Amniotic stem cell (primary cell): ENCODE data around the gene CASD1.

Experiments used
- DNase-seq: peaks from one replicate; lab custom pipeline; 2025; lab: John Stamatoyannopoulos, UW

The CASD1 gene

DNA sequence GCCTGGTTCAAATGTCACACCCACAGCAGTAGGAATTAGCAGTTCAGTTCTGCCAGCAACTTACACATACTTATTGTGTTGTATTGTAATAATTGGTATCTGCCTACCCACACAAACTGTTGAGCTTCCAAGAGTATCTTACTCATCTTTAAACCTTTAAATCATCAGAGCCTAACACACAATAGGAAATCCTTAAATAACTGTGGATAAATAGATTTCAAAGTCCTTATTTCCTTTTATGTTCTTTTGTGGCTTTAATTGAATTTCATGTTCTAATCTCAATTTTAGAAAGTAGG lies 3.9 kb downstream of the CASD1 start:
- no peak for DNase-seq

DNA sequence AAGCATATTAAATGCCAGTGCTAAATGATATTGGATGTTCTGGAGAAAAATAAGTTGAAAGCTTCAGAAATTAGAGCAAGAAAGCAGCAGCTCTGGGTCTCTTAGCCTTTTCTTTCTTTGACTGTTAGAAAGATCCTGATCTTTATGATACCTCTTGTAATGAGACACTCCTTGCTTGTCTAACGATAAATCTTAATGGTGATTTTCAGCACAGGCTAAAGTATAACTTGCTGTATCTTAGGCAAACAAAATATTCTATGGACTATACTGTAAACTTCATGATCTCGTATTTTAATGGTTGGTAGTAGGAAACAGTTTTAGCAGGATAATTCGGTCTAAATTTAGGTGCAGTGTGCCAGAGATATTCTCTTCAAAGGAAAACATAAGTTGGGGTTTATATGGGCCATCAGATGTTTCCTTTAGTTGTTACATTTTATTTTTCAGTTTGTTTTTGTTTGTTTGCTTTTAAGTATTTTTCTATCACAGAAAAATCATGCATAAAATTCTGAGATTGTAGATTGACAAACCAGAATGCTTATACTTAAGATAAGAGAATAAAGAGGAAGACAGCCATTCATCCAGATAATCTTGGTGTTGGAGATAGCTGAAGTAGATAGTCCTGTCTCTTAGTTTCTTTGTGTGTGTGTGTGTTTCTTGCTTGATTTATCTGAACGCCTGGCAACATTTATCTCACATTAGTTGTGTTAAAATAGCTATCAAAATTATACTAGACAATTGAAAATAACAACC lies 4.7 kb downstream of the CASD1 start:
- no peak for DNase-seq

DNA sequence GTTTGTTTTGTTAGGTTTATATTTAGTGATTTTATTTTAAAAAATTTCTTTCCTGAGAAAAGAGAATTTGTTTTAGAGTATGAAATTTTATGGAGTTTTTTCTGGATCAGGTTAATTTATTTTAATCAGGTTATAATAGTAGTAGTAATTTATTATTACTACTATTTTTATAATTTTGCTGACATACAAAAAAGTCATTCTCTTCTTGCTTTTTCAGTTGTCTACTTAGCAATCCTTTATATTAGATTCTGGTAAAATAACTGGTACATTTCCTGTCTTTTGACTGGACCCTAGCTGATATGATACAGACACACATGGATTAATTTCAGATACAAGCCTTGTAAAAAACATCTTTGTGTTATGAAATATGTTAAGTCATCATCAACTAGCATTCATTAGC lies 5.3 kb downstream of the CASD1 start:
- no peak for DNase-seq

DNA sequence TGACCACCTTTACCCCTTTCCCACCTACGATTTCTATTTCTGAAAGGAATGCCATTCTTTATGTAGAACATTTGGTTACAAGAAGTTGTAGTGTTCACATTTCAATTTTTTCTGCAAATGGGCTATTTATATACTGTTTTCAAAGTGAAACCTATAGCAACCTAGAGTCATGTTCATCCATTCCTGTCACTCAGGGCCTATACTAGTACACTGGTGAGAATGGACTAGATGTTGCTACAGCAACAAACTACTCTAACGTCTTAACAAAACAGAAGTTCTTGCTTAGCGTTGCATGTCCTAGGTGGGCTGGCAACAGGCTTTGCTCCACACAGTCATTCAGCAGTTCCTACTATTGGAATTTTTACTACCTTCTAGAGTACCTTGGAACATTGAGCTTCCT lies 16.3 kb downstream of the CASD1 start:
- no peak for DNase-seq

DNA sequence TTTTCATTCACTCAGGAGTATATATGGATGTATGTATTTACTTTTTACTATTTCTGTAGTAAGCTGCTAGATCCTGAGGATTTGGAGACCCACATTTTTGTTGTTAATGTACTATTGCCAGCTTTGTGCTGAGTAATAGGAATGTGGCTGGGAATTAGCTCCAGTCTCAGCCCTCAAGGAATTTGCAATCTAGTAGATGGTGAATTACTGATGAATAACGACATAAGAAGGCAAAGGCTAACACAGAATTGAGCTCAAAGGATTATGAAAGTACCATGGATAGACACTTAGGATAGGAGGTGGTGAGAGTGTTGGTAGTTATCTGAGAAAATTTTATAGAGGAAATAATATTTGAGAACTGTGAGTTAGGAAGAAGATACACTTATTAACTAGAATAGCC lies 19.9 kb downstream of the CASD1 start:
- DNase-seq: no peak

DNA sequence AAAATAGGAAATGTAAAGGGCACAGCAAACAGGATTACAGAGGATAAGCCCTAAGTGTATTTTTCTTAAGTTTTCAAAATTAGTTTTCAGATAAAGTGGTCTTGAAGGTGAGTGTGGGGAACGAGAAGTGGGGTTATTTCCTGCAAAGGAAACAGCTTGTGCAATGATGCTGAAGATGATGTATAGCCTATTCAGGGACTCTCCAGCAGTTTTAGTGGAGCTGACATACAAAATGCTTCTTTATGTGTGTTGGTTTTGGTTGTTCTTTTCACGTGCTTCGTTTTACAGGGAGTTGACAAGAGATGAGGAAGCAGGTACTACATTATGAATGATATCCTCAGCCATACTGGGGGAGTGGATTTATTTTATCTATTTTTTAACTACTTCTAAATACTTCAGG lies 20.5 kb downstream of the CASD1 start:
- no peak for DNase-seq

DNA sequence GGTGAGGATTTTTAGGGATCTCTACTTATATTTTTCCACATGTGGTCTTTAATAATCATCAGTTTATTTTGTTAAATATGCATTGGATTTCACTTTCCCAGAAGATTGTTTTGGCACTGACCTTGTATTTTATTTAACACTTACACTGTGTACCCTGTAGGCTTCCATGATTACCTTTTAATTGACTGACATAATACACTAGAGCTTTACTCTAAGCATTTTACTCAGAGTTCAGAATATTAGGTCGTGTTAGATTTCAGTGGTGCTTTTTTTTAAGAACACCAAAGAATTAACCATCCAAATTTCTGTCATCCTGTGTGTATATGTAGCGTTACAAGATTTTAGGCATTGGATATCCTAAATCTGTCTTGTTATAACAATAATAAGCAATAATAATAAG lies 23.1 kb downstream of the CASD1 start:
- no peak for DNase-seq

DNA sequence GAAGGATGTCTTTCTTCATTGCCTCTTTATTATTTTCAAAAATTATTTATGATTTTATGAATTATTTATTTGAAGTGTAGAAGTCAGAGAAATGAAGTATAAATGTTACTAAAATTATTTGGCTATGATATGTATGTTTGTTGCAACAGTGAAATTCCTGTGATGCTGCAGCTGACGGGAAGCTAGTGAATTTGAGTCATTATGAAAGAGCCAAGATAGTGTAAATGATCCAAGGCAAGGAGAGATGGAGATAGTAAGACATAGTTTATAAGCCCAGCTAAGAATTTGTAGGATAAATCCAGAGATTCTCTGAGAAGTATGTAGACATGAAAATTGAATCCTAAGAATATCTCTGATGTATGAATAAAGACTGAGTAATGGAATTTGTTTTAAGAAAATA lies 30.8 kb downstream of the CASD1 start:
- DNase-seq: no peak

DNA sequence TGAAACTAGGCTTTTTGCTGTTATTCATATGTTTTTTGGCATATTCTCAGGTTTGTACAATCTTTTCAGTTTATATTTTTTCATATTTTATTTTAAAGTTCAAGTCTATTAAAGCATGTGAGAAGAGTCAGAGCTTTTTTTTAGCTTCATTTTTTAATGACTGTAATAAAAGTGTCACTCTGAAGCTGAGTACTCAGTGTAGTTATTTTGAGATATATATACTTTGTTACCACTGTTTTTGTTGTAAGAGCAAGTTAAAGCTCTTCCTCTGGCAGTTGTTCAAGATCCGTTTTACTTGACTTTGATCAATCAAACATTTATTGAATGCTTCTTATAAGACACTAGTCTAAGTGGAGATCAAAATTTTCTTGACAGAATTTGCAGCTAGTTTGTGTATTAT lies 37.5 kb downstream of the CASD1 start:
- no peak for DNase-seq

DNA sequence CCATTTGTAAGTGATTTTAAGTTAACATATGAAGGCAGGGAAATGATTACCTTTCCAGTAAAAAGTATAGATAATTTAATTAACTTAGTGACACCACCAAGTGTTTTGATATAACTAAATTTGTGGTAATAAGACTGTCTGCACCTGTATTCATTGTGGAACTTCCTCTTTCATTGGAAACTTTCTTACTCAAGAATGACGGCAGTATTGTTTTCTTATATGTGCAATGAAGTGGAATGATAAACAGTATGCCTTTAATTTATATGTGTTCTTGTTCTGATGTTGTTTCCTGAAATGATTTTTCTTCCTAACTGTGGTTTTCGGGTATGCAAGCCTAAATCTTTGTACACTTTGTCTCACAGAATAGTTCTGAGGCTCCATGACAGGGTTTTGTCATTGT lies 46.4 kb downstream of the CASD1 start:
- DNase-seq: no peak

DNA sequence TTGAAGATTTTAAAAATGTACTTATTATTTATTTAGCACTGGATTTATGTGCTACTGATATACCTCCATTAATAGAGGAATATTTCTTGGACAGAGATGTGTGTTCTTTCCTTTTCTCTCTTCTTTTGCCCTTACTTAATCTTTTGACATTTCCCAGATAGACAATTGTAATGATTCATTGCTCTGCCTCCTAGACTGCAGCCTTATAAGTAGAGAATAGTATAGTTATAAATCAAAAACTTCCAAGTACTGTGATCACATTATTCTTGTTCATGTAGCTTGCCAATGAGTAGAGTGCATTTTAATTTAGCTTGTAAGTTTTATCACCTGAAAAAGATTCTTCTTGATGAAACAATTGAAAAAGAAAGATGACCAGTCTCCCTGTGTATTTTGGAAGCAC lies 47.6 kb downstream of the CASD1 start:
- no peak for DNase-seq

DNA sequence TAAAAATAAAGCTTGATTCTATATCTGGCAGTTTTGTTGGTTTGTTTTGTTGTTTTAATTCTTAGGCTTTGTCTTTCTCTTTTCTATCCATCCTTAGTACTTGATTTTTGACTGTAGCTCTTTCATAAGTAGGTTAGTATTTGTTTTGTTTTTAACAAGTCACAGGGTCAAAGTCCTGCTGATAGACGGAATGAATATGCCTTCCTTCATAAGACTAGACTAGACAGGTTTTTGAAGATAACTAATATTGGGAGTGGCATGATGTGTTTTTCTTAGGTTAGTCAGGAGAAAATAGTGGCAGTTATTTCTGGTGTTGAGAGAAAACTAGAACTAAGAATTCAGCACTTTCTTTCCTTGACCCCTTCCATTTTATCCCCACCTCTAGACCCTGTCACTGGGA lies 50.4 kb downstream of the CASD1 start:
- DNase-seq: no peak

DNA sequence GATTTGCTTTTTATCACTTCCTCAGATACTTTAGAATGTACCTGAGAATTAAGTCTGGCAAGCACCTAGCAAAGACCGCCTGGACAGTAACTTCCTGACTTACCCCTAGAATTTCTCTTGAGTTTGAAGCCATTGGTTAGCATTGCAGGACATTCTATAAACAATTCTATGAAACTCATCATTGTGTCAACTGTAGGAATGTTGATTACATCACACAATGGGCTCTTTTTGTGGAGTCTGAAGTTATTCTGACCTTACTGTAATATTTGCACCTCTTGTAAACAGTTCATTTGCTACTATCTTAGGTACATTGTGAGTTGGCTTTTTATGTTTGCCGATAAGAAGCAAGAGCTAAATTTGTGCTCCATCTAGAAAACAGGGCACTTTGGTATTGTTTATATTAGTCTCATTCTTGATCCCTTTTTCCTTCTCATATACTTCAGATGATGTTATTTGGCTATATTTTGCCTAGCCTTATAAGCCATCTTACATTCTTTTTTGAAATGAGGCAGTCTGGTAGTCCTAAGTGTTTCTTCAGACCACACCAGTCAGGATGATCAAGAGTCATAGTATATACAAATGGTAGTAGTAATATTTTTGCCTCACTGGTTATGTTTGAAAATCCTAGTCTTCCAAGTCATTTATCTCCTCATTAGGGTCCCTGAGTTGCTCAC lies 52.4 kb downstream of the CASD1 start:
- no peak for DNase-seq

DNA sequence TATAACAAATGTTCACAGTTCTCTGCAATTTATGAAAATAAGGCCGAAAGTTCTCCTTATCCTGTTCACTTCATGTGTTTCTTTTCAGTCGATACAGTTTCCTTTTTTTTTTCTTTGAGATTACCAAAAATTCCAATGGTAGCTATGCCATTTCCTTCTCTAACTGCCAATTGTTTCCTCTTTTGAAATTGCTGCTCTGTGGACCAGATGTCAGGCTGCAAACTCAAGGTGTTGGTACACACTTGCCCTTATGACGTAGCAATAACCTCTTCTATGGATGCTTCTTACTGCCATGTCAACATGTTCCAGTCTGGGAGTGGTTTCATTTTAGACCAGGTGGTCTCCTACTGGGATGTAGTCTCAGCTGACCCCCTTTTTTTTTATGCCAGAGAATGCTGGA lies 52.9 kb downstream of the CASD1 start:
- DNase-seq: no peak

DNA sequence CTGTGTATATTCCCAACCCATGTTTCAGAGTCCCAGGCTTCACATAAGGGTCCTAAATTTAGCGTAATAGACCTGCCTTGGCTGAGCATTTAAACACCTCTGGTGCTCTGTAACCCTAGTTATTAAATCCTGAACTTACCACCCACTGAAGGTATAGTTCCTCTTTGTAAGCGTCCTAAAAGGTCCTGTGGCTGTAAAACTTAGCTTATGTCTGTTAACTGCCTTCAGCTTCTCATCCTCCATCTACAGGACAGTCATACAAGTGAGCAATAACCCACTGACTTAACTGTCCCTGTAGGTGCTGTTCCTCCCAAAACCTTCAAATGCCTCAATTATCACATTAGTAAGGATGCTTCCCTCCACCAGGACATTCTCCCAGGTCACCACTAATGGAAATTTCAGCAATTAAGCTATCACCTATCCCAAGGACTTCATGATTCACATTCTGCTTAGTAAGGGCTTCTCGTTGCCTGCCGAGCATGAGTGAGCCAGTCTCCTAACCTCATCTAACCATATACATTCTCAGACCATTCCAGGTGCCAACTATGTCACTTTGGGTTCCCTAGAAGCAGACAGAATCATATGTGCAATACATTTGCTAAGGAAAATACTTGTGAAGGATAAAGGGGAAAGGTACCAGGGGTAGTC lies 55.8 kb downstream of the CASD1 start:
- no peak for DNase-seq

DNA sequence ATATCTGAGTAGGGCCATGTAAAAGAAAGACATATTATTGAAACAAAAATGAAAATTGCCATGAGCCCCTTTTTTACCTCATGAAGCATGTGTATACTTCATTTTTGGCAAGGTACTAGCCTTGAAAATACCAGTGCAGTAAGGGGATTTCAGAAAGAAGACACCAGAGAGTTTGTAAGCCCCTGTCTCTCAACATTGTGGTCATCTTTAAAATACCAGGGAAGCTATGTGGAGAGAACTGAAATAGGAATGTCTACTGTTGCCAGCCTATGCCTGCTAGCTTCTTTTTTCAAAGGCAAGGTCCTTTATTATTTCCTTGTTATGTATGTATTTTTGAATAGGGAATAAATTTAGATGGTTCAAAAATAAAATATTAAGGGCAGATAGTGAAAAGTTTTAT lies 57.8 kb downstream of the CASD1 start:
- DNase-seq: no peak

DNA sequence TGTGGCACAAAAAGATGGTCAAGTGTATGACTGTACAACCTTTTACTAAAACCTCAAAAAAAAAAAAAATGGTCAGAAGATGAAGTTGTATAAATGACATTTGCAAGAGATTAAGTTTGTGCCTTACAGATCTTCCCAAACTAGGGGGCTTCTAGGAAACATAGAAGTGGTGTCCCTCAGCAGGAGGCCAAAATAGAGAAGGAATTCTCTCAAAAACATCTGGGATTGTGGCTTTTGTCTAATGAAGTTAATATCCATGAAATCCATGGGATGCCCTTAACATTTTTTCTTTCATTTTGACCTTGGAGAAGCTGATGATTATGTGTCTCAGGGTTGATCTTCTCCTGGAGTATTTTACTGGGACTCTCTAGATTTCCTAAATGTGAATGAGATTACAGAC lies 62.2 kb downstream of the CASD1 start:
- no peak for DNase-seq

DNA sequence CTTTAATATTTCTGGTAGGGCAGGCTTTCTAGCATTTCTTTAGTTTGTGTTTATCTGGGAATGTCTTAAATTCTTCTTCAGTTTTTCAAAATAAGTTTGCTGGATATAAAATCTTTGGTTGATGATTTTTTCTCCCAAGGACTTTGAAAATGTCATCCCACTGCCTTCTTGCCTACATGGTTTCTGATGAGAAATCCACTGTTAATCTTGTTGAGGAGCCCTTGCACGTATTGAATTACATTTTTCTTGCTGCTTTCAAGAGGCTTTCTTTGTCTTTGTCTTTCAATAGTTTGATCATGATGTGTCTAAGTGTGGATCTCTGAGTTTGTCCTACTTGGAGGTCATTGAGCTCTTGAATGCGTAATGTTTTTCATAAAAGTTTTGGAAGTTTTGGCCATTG lies 66.0 kb downstream of the CASD1 start:
- no peak for DNase-seq

DNA sequence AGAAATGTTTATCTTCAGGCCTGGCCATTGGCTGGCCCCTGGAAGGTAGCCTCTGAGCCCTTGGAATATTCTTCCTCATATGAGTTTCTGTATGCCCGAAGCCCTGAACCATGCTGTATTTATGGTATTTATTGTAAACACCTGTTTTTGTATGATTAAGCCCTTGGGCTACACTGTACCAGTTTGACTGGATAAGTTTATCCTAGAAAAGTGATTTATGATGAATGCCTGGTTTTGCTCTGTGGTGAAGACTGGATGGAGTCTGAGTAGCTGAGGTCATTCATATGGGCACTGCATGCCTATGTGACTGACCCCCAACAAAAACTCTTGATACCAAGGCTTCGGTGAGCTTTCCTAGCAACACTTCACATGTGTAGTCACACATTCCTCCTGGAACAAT lies 66.7 kb downstream of the CASD1 start:
- DNase-seq: no peak

DNA sequence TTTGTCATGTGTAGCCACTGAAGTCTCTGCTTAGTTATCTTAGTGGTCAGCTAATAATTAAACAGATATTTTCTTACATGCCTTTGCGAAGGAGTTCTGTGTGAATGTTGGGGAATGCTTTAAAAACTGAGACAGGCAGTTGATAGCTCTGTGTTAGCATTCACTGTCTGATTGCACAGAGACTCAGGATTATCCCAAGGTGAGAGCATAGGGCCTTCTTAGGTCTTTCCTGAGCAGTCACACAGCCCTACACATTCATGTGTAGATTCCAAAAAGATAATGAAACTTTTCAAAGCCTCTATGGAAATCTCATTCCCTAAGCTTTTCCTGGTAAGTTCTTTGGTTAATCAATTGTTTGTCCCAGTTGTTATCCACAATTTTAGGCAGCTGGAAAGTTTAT lies 67.7 kb downstream of the CASD1 start:
- DNase-seq: no peak

DNA sequence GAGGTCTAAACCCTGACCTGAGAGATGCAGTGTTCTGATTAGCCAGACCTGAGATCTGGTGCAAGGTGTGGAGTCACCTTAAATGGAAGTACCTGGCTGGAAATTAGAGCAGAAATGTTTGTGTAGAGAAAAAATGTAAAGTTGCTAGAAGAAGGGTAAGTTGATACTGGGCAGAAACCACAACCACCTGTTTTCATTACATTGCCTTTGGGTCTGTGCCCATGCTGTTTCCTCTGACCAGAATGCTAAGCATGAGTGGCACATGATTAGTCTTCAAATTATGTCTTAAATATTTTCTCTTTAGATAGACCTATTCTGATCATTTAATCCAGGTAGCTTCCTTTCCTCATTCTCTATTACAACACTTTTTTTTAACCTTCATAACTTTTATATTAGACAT lies 69.0 kb downstream of the CASD1 start:
- DNase-seq: no peak

DNA sequence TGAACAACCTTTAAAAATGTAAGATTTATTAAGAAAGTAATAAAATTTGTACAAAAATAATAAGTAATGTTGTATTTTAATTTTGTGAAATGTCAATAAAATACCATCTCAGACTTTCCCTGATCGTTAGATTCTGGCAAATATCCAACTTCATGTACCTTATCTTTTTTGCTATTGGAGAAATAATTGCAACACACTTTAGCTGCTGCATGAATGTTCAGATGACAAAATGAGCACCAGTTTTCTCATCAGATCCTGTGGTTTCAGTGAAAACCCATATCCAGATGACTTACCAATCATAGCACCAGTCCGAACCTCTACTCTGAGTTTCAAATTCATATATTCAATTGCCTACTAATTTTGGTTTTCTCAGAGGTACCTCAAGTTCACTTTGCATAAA lies 69.9 kb downstream of the CASD1 start:
- DNase-seq: no peak

DNA sequence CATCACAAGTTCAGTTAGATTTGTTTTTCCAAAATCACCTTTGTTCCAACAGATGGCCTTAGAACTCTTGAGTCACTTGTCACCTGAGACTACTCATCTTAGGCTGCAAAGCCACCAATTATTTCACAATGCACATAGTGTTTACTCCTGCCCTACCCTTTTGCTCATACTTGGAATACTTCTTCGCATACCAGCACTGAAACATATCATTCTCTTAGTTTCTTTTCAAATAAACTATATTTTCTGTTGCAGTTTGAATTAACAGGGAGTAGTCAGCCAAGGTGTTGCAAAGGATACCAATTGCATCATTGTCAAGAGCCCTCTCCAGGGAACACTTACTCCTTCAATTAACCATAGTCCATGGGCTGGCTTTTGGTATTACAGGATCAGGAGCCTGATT lies 71.0 kb downstream of the CASD1 start:
- no peak for DNase-seq

DNA sequence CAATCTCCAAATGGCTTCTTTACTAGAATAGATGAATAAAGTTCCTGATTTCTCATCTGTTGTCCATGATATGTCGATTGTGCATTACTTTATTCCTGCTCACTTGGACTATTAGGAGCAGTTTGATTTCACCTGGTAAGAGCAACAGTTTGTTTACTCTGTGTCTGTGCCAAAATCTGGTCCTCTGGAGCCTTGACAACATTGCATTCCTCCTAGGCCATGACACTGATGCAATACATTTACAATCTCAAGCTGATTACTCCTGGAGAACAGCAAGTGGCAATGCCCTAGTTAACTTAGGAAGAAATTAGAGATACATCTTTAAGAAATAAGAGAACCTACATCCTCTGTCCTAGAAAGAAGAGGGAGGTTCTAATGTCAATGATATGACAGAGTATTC lies 74.5 kb downstream of the CASD1 start:
- DNase-seq: no peak
